SH-SY5Y (cell line): ENCODE data around the gene GCN1.

ENCODE experiments used
- GATA2 ChIP-seq: IDR thresholded peaks from 2 replicates; pipeline ENCODE4 v1.6.1; 2011; ENCODE audit warnings: mild to moderate bottlenecking, low read depth, low read length
- GATA3 ChIP-seq: IDR thresholded peaks from 2 replicates; pipeline ENCODE4 v1.6.1; 2011; ENCODE audit warnings: low read depth, mild to moderate bottlenecking, low read length, moderate library complexity

DNA sequence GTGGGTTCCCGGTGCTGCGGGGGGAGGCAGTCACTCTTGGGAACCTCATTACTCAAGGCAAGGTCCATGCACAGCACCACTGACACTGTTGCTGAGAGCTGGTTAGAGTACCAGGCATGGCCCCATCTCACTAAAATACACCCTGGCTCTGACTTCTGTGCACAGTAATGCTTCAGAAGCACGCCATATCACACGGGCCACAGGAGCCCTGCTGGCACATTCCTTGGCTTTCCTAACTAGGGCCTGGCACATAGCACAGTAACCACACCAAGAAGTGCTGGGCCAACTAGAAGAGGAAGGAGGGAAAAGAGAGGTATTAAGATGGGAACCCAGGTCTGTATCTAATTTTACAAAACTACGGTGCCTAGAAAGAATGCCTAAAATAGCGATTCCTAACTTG lies 64.5 kb downstream of the GCN1 start:
- TF ChIP-seq GATA3 (no peak), GATA2 (no peak)
